IMR-90 (cell line): ENCODE measurements around the gene COPS9. TPM values are rescaled to one million over a fixed set of nuclear protein-coding genes. Genes with fewer than 3 reads are reported as not detected.

Source experiments
- ATAC-seq: fragments of 200-7000 bp; cut with Tn5 transposase; 2 replicates; pipeline ENCODE4 v1.9.1; 2020; ENCODE audit warnings: low read depth, mild to moderate bottlenecking, moderate library complexity
- BruUV-seq: library from RNA; stranded (reverse); fragments of 400-500 nt; replicated peaks from 2 replicates; lab custom pipeline; 2021; lab: Mats Ljungman, UMichigan
- CTCF ChIA-PET: fragments of 300-600 bp; formaldehyde crosslinking; extraction: SDS; loops from one replicate; lab custom pipeline; 2021; ENCODE audit warnings: antibody characterized with exemption; lab: Yijun Ruan, JAX
- POLR2A ChIA-PET: fragments of 300-600 bp; sonication (Branson Sonifier 250); formaldehyde crosslinking; loops from one replicate; lab custom pipeline; 2022; ENCODE audit warnings: antibody characterized with exemption; ENCODE audit not compliant: unreplicated experiment; lab: Charles Lee
- DNase-seq: peaks from one replicate; pipeline ENCODE4 v3.0.0; 2013
- H2AFZ ChIP-seq: replicated peaks from 2 replicates; pipeline ENCODE3; 2013; ENCODE audit warnings: low read length, mild to moderate bottlenecking; ENCODE audit not compliant: poor library complexity
- H2AK5ac ChIP-seq: 2 replicates; pipeline ENCODE4 v1.6.1; 2013; ENCODE audit warnings: low read depth, low read length, inconsistent platforms
- H2AK9ac ChIP-seq: replicated peaks from 2 replicates; pipeline ENCODE3; 2013; ENCODE audit warnings: mild to moderate bottlenecking, low read depth, low read length, moderate library complexity; ENCODE audit not compliant: poor library complexity
- H2BK120ac ChIP-seq: 2 replicates; pipeline ENCODE4 v1.6.1; 2013; ENCODE audit warnings: low read depth, low read length, inconsistent platforms
- H2BK15ac ChIP-seq: 3 replicates; pipeline ENCODE4 v1.6.1; 2013; ENCODE audit warnings: low read depth, low read length, inconsistent platforms
- H2BK20ac ChIP-seq: 2 replicates; pipeline ENCODE4 v1.6.1; 2013; ENCODE audit warnings: low read depth, mild to moderate bottlenecking, inconsistent platforms, low read length, moderate library complexity
- H2BK5ac ChIP-seq: 2 replicates; pipeline ENCODE4 v1.6.1; 2013; ENCODE audit warnings: mild to moderate bottlenecking, low read depth, low read length, inconsistent platforms; ENCODE audit not compliant: poor library complexity, severe bottlenecking
- H3K14ac ChIP-seq: replicated peaks from 2 replicates; pipeline ENCODE4 v1.6.1; 2013; ENCODE audit warnings: low read depth, low read length, inconsistent platforms
- H3K18ac ChIP-seq: 2 replicates; pipeline ENCODE4 v1.6.1; 2013; ENCODE audit warnings: low read depth, low read length, control low read depth
- H3K23ac ChIP-seq: 2 replicates; pipeline ENCODE4 v1.6.1; 2013; ENCODE audit warnings: low read depth, low read length, inconsistent platforms
- H3K27ac ChIP-seq: 2 replicates; pipeline ENCODE4 v1.5.1; 2013; ENCODE audit warnings: mild to moderate bottlenecking, control low read depth, low read length; ENCODE audit not compliant: insufficient read depth
- H3K27me3 ChIP-seq: 2 replicates; pipeline ENCODE4 v1.6.1; 2013; ENCODE audit warnings: low read length; ENCODE audit not compliant: control insufficient read depth, insufficient read depth
- H3K36me3 ChIP-seq: 2 replicates; pipeline ENCODE4 v1.6.1; 2013; ENCODE audit warnings: low read length, mixed read lengths; ENCODE audit not compliant: control insufficient read depth, insufficient read depth
- H3K4ac ChIP-seq: 2 replicates; pipeline ENCODE4 v1.6.1; 2013; ENCODE audit warnings: low read depth, low read length, inconsistent platforms
- H3K4me1 ChIP-seq: 2 replicates; pipeline ENCODE4 v1.6.1; 2013; ENCODE audit warnings: low read length, mixed read lengths; ENCODE audit not compliant: control insufficient read depth, insufficient read depth
- H3K4me2 ChIP-seq: 2 replicates; pipeline ENCODE4 v1.6.1; 2013; ENCODE audit warnings: low read depth, mild to moderate bottlenecking, control low read depth, low read length, moderate library complexity
- H3K4me3 ChIP-seq: 2 replicates; pipeline ENCODE4 v1.5.1; 2013; ENCODE audit warnings: low read depth, mild to moderate bottlenecking, control low read depth, low read length, moderate library complexity; ENCODE audit not compliant: insufficient read depth
- H3K56ac ChIP-seq: 2 replicates; pipeline ENCODE4 v1.6.1; 2013; ENCODE audit warnings: low read length, inconsistent platforms; ENCODE audit not compliant: insufficient read depth; ENCODE audit errors: extremely low read depth
- H3K79me1 ChIP-seq, 2 experiments: 2 replicates each; pipeline ENCODE4 v1.6.1; 2013; ENCODE audit warnings: low read length in 2 of 2, inconsistent platforms in 1 of 2, low read depth in 1 of 2
- H3K9ac ChIP-seq: 2 replicates; pipeline ENCODE4 v1.6.1; 2013; ENCODE audit warnings: low read depth, low read length, control low read depth
- H3K9me1 ChIP-seq: 2 replicates; pipeline ENCODE4 v1.6.1; 2013; ENCODE audit warnings: low read length, inconsistent platforms; ENCODE audit not compliant: insufficient read depth
- H3K9me3 ChIP-seq: 2 replicates; pipeline ENCODE4 v1.6.1; 2013; ENCODE audit warnings: low read length; ENCODE audit not compliant: control insufficient read depth, insufficient read depth
- H4K20me1 ChIP-seq: 2 replicates; pipeline ENCODE4 v1.6.1; 2013; ENCODE audit warnings: low read length, inconsistent platforms; ENCODE audit not compliant: insufficient read depth
- H4K5ac ChIP-seq: 2 replicates; pipeline ENCODE4 v1.6.1; 2013; ENCODE audit warnings: mild to moderate bottlenecking, low read depth, low read length, control low read depth
- H4K8ac ChIP-seq, 2 experiments: 2 replicates each; pipeline ENCODE4 v1.6.1; 2013; ENCODE audit warnings: low read depth in 2 of 2, low read length in 2 of 2, control low read depth in 1 of 2, inconsistent platforms in 1 of 2
- H4K91ac ChIP-seq: 2 replicates; pipeline ENCODE4 v1.6.1; 2013; ENCODE audit warnings: low read depth, low read length, inconsistent platforms; ENCODE audit not compliant: insufficient read depth
- FOS ChIP-seq: fragments of 150-350 bp; IDR thresholded peaks from 2 replicates; pipeline ENCODE4 v1.6.1; 2016; ENCODE audit warnings: low read depth, low read length
- MAZ ChIP-seq: IDR thresholded peaks from 2 replicates; pipeline ENCODE4 v1.6.1; 2012; ENCODE audit warnings: low read depth, mild to moderate bottlenecking, low read length, improper control_type of control experiment, moderate library complexity, borderline replicate concordance
- MXI1 ChIP-seq: IDR thresholded peaks from 2 replicates; pipeline ENCODE4 v1.6.1; 2012; ENCODE audit warnings: low read depth, mild to moderate bottlenecking, low read length, moderate library complexity, borderline replicate concordance
- POLR2A ChIP-seq: IDR thresholded peaks from 2 replicates; pipeline ENCODE4 v1.6.1; 2012; ENCODE audit warnings: mild to moderate bottlenecking, low read depth, low read length
- RCOR1 ChIP-seq: IDR thresholded peaks from 2 replicates; pipeline ENCODE4 v1.6.1; 2012; ENCODE audit warnings: mild to moderate bottlenecking, low read length, improper control_type of control experiment; ENCODE audit not compliant: insufficient replicate concordance
- RFX5 ChIP-seq: IDR thresholded peaks from 2 replicates; pipeline ENCODE4 v1.8.0; 2012; ENCODE audit warnings: low read depth, mild to moderate bottlenecking, low read length, moderate library complexity
- WGBS, 2 experiments: methylation state at CpG; one replicate each; pipeline versions ENCODE4 v1.1.5 to v1.1.7; 2013; ENCODE audit warnings: missing lambda C conversion rate in 2 of 2; ENCODE audit not compliant: insufficient read length in 1 of 2; ENCODE audit errors: extremely low coverage in 2 of 2; 5-methylcytosine and 5-hydroxymethylcytosine counted together
- dilution Hi-C: fragments of 300-500 bp; cut with HindIII; formaldehyde crosslinking; loops from one replicate; pipeline ENCODE4 v1.14.3; 2018; ENCODE audit warnings: low sequenced_read_pairs; ENCODE audit not compliant: unreplicated experiment
- in situ Hi-C: fragments of 300-500 bp; cut with MboI; formaldehyde crosslinking; loops from 3 replicates; pipeline ENCODE4 v1.14.3; 2019; ENCODE audit warnings: low sequenced_read_pairs, inconsistent platforms, mixed read lengths
- intact Hi-C: fragments of 100-400 bp; cut with micrococcal nuclease; formaldehyde crosslinking; loops from 2 replicates; pipeline ENCODE4 v1.10.0; 2022
- polyA plus RNA-seq, 3 experiments: library from polyadenylated mRNA; depleted of rRNA; stranded (reverse); fragments of >200 nt; gene quantifications; 2 replicates each; pipeline ENCODE4 v1.2.3, GENCODE V29; 2012; ENCODE audit warnings: low replicate concordance in 1 of 3
- total RNA-seq: library from RNA; depleted of rRNA; stranded (reverse); fragments of >200 nt; gene quantifications from 2 replicates; pipeline ENCODE4 v1.2.3, GENCODE V29; 2012

The COPS9 gene
- total and polyA plus RNA-seq, 2 of the 4 experiments (the other 2 are of a cell fraction): 85.9 to 309 TPM

DNA sequence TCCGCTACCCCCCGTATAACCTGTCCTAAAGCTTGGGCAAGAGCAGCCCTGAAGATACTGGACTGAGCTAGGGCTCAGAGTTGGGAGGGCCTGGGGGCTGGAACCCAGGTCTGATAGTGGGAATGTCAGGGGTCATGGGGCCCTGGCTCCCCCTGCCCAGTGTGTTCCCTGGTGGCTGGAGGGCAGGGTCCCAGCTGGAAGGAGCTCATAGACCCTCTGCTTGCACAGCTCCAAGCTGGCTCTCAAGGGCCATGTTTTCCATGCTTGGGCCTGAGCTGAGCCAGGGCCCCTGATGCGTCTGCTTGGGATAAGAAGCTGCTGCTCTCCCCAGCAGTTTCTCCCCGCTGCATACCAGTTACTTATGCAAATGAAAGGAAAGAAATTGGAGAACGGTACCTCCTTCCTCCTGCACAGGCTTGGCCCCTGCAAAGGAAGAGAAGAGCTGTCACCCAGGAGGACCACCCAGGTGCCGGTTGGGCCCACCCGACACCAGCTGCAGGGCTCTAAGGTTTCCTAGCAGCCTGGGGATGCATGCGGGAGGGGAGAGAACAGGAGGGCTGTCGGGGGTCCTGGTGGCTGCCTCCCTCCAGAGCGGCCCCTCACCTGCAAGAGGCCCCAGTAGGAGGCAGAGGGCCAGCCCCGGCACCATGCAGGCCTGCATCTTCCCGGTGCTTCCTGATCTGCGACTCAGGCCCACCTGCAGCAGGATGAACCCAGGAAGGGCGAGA, 3.7 kb upstream of the COPS9 start:
- no peak overlapping the region for H3K23ac ChIP-seq
- in situ Hi-C loops (loop anchor here (5.0 to 25.0 kb wide), 2 partner anchors 78 to 1103 kb away; no protein-coding TSS in a partner anchor), dilution Hi-C loops (no loop called here), intact Hi-C loops (no loop called here)
- H4K8ac ChIP-seq: no peak overlapping the region
- no peak overlapping the region for H4K5ac ChIP-seq
- H2AK9ac ChIP-seq: no peak overlapping the region
- H3K4ac ChIP-seq: no peak overlapping the region
- H4K20me1 ChIP-seq: peaks cover 7% of the 10 kb centered on the region; the same call in 1 of the 2 replicates
- WGBS, 2 experiments: no CpG with 5 or more reads among the region's 14 CpGs
- TF ChIP-seq MAZ: no peak
- no peak for TF ChIP-seq RFX5
- no peak for TF ChIP-seq RCOR1
- TF ChIP-seq POLR2A: no peak
- TF ChIP-seq FOS: no peak
- no peak for TF ChIP-seq MXI1
- peaks cover 24% of the 10 kb centered on the region for H3K27me3 ChIP-seq
- DNase-seq: no peak
- H2BK15ac ChIP-seq: no peak overlapping the region
- CTCF ChIA-PET: no interaction called here
- H2AK5ac ChIP-seq: no peak overlapping the region
- H3K27ac ChIP-seq: no peak overlapping the region
- H2BK5ac ChIP-seq: no peak overlapping the region
- no peak overlapping the region for H3K18ac ChIP-seq
- ATAC-seq: no peak
- no peak overlapping the region for H2AFZ ChIP-seq
- no peaks in the 10 kb centered on the region for H3K36me3 ChIP-seq
- H3K4me2 ChIP-seq: no peak overlapping the region
- BruUV-seq: no TSS peak
- H3K9ac ChIP-seq: no peak overlapping the region
- no peaks in the 10 kb centered on the region for H3K9me3 ChIP-seq
- H3K4me3 ChIP-seq: no peak overlapping the region
- peaks cover 0 to 12% of the 10 kb centered on the region in 2 experiments; a peak in 3 of 4 replicates for H3K79me1 ChIP-seq
- H3K14ac ChIP-seq: no peak overlapping the region
- POLR2A ChIA-PET: no interaction called here
- no peak overlapping the region for H4K91ac ChIP-seq
- H3K56ac ChIP-seq: no peak overlapping the region
- no peaks in the 10 kb centered on the region for H3K9me1 ChIP-seq
- no peak overlapping the region for H2BK20ac ChIP-seq
- H3K4me1 ChIP-seq: peaks cover 5% of the 10 kb centered on the region
- no peak overlapping the region for H2BK120ac ChIP-seq
